HEK293T (cell line): ENCODE measurements around the gene NT5M.

Experiments
- CTCF ChIA-PET: fragments of 350-600 bp; formaldehyde crosslinking; extraction: SDS; loops from one replicate; lab custom pipeline; 2021; ENCODE audit warnings: antibody characterized with exemption, inconsistent platforms; lab: Yijun Ruan, JAX
- POLR2A ChIA-PET: fragments of 350-600 bp; formaldehyde crosslinking; extraction: SDS; loops from one replicate; lab custom pipeline; 2020; ENCODE audit warnings: antibody characterized with exemption, inconsistent platforms; lab: Yijun Ruan, JAX
- DNase-seq: peaks from one replicate; pipeline ENCODE4 v3.0.0; 2012; ENCODE audit warnings: mixed read lengths; ENCODE audit errors: extremely low spot score
- ARNT ChIP-seq: fragments of 450-650 bp; IDR thresholded peaks from 2 replicates; pipeline ENCODE4 v1.6.1; 2017; ENCODE audit warnings: mild to moderate bottlenecking
- BHLHE40 ChIP-seq: fragments of 450-650 bp; IDR thresholded peaks from 2 replicates; pipeline ENCODE4 v1.6.1; 2016; ENCODE audit warnings: mild to moderate bottlenecking, moderate library complexity, borderline replicate concordance
- CTBP1 ChIP-seq: fragments of 450-650 bp; IDR thresholded peaks from 2 replicates; pipeline ENCODE4 v1.6.1; 2016; ENCODE audit warnings: borderline replicate concordance
- ELF4 ChIP-seq: fragments of 450-650 bp; IDR thresholded peaks from 2 replicates; pipeline ENCODE4 v1.6.1; 2017; ENCODE audit warnings: antibody characterized with exemption
- FOXA1 ChIP-seq: fragments of 450-650 bp; IDR thresholded peaks from 2 replicates; pipeline ENCODE4 v1.6.1; 2016; ENCODE audit warnings: mild to moderate bottlenecking
- FOXK2 ChIP-seq: fragments of 450-650 bp; IDR thresholded peaks from 2 replicates; pipeline ENCODE4 v1.6.1; 2016; ENCODE audit warnings: mild to moderate bottlenecking
- FOXM1 ChIP-seq: fragments of 450-650 bp; IDR thresholded peaks from 2 replicates; pipeline ENCODE4 v1.6.1; 2017; ENCODE audit warnings: mild to moderate bottlenecking, borderline replicate concordance
- HDGF ChIP-seq: fragments of 450-650 bp; IDR thresholded peaks from 2 replicates; pipeline ENCODE4 v1.6.1; 2017; ENCODE audit warnings: antibody characterized with exemption, borderline replicate concordance
- L3MBTL2 ChIP-seq: fragments of 450-650 bp; conservative IDR thresholded peaks from 2 replicates; pipeline ENCODE4 v1.6.1; 2016; ENCODE audit warnings: mild to moderate bottlenecking
- LEF1 ChIP-seq: fragments of 450-650 bp; IDR thresholded peaks from 2 replicates; pipeline ENCODE4 v1.6.1; 2017; ENCODE audit warnings: mild to moderate bottlenecking, borderline replicate concordance
- NFRKB ChIP-seq: fragments of 450-650 bp; IDR thresholded peaks from 2 replicates; pipeline ENCODE4 v1.6.1; 2016; ENCODE audit warnings: mild to moderate bottlenecking, moderate library complexity
- SP1 ChIP-seq: fragments of 450-650 bp; IDR thresholded peaks from 2 replicates; pipeline ENCODE4 v1.6.1; 2017
- SUZ12 ChIP-seq: fragments of 450-650 bp; IDR thresholded peaks from 2 replicates; pipeline ENCODE4 v1.6.1; 2016; ENCODE audit warnings: mild to moderate bottlenecking
- TARDBP ChIP-seq: fragments of 450-650 bp; IDR thresholded peaks from 2 replicates; pipeline ENCODE4 v1.6.1; 2016
- ZNF384 ChIP-seq: fragments of 450-650 bp; IDR thresholded peaks from 2 replicates; pipeline ENCODE4 v1.6.1; 2016
- TF ChIP-seq, protein P1 (sequence below): fragments of 450-650 bp; IDR thresholded peaks from 2 replicates; pipeline ENCODE4 v1.6.1; 2016

NT5M gene

DNA sequence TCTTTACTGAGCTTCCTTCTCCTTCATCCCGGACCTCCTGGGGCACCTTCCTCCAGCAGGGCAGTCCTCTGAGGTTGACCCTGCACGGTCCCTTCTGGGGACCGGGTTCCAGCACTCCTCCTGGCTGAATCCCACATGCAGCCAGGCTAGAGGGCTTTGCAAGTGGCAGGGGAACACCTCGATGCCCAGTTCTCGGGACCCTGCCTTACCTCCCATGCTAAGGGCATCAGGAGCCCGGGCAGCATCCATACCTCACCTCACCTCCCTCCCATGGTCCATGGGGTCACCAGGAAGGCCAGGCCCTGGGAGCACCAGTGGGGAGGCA, 81.1 kb downstream of the NT5M start:
- DNase-seq, result no peak
- TF ChIP-seq ARNT (no peak), SP1 (no peak), ZNF384 (no peak), LEF1 (no peak), FOXA1 (no peak)
- ChIA-PET POLR2A (no interaction called here), CTCF (no interaction called here)

DNA sequence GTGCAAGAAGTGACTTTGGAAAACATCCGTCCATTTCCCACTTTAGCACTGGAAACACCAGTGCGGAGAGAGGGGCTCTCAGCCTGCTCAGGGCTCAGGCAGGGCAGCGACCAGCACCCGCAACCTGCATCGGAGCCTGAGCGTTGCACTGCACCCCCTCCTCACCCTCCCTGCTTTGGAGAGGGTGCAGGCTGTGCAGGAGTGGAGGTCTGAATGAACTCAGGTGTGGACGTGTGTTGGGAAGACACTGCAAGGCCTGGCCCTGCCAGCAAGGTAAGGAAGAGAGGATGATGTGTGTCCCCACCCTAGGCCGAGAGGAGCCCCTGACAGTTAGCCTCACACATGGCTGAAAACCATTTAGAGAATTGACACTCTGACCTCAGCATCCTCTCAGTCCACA, 81.8 kb downstream of the NT5M start:
- ChIA-PET POLR2A (no interaction called here), CTCF (no interaction called here)
- no peak for DNase-seq
- TF ChIP-seq HDGF, result no peak

DNA sequence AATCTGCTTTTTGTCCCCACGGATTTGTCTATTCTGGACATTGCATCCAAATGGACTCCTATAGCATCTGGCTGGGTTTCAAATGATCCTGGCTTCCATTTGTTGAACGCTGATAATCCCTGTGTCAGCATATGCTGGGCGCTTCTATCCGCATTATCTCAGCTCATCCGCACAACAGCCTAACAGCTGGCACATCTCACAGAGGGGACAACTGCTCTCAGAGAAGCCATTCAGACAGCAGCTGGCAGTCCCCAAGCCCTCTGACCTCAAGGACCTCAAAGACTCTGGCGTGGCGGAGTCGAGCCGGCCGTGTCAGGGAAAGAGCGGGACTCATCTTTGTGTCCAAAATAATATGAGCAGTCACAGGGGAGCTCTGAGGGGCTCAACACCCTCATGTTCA, 82.3 kb downstream of the NT5M start:
- CTCF ChIA-PET, result no interaction called here
- DNase-seq, result no peak
- TF ChIP-seq NFRKB (no peak), BHLHE40 (no peak), L3MBTL2 (no peak), TARDBP (no peak), ELF4 (no peak), SP1 (no peak), FOXM1 (no peak), ARNT (no peak), LEF1 (no peak), ZNF384 (no peak), CTBP1 (no peak), FOXA1 (no peak), SUZ12 (no peak), FOXK2 (no peak)
- TF ChIP-seq, protein P1, sequence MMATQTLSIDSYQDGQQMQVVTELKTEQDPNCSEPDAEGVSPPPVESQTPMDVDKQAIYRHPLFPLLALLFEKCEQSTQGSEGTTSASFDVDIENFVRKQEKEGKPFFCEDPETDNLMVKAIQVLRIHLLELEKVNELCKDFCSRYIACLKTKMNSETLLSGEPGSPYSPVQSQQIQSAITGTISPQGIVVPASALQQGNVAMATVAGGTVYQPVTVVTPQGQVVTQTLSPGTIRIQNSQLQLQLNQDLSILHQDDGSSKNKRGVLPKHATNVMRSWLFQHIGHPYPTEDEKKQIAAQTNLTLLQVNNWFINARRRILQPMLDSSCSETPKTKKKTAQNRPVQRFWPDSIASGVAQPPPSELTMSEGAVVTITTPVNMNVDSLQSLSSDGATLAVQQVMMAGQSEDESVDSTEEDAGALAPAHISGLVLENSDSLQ, result no peak
- POLR2A ChIA-PET, result no interaction called here

DNA sequence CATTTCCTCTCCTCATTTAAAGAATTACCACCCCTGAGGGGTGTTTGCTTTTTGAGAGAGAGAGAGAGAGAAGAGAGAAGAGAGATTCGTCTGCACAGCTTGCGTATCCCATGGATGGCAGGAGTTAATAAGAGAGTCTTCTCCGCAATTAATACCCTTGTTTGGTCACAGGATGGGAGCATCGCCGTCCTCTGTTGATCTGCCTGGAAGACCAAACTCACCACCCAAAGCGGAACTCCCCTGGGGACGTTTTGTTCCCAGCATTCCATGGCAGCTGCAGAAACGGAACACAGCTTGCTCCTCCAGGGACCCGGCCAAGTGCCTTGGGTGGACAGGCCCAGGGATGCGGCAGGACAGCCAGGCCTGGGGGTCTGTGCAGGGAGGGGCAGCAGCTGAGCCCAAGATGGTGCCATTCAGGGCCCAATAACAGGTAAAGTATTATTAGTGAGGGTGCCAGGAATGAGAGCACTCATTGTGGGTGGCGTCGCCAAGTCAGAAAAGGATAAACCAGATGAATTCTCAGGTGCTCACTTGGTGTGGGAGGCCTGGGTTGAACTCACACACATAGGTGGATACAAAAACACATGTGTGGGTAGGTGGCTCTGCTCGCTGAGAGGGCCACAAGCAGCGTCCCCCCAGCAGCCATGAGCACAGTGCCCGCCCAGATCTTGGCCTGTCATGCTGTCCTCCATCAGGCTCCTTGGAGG, 83.1 kb downstream of the NT5M start:
- CTCF ChIA-PET, result no interaction called here
- POLR2A ChIA-PET, result no interaction called here

DNA sequence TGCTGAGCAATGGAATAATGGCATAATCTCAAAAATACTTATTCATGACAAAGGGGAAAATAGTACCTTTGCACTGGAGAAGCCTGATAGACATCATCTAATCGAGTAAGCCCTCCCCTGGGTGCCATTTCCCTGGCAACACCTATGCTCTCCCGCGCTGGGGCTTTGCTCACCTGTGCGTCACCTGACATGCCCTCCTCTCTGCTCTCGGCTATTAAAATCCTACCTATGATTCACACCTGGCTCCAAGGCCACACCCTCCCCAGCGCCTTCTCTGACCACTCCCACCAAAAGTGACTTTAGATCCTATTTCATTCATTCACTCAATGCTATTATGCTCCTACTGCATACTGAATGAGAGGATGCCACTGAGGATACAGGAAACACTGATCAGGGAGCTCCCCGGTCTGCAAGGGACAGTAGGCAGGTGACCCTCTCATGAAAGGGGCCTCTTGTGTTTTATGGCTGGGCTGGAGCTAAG, 83.9 kb downstream of the NT5M start:
- DNase-seq, result no peak
- CTCF ChIA-PET, result interaction anchor here (1.1 kb wide), 1 partner anchor 13 kb away, joined by 3 read pairs; no protein-coding TSS in a partner anchor
- TF ChIP-seq HDGF (no peak), ZNF384 (no peak), FOXA1 (no peak), BHLHE40 (no peak), ELF4 (no peak), SUZ12 (no peak), FOXK2 (no peak), TARDBP (no peak)
- POLR2A ChIA-PET, result no interaction called here

More for the DNA sequence above, 83.1 kb downstream of the NT5M start:
- no peak for DNase-seq
- TF ChIP-seq SUZ12, result no peak
- no peak for TF ChIP-seq CTBP1
- TF ChIP-seq, protein P1, result no peak

DNA sequence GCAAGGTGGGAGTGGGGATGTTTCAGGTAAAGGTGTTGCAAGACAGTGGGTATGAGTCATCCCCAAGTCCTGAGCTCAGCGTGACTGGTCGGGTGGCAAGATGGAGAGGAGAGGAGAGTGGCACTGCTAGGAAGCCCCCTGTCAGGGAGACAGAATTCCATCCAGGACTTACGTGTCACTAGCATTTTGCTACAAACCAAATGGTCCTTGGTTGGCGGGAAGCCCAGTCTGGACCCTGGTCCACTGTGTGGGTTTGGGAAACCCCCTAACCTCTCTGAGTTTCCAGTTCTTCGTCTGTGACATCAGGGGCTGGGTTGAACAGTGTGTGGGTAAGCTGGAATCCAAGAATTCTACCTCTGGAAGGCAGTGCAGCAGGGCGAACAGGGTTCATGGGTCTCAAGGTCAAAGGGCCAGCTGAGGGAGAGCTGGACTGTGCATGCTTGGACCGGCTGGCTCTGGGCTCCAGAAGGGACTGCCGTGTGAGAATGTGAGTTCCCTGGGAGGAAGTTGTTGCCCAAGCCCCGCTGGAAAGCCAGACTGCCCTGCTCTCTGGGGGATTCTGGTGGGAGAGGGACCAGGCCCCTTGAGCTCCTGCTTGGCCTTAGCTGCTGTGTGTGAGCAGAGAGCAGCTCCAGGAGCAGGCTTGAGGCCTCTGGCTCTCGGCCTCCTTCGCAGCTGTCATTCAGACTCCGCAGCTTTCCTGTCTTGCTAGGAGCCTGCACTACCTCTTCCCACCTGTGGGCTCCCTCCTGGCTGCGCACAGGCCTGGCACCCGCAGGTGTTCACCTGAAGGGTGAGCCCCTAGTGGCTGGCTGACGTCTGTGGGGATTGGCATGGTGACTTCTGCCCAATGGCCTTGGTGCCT, 84.6 kb downstream of the NT5M start:
- ChIA-PET POLR2A (no interaction called here), CTCF (interaction anchor here (1.1 kb wide), 1 partner anchor 13 kb away, joined by 3 read pairs; no protein-coding TSS in a partner anchor)
- DNase-seq, result peak; percentile 54
- no peak for TF ChIP-seq NFRKB
- TF ChIP-seq, protein P1, result peak; percentile 50

DNA sequence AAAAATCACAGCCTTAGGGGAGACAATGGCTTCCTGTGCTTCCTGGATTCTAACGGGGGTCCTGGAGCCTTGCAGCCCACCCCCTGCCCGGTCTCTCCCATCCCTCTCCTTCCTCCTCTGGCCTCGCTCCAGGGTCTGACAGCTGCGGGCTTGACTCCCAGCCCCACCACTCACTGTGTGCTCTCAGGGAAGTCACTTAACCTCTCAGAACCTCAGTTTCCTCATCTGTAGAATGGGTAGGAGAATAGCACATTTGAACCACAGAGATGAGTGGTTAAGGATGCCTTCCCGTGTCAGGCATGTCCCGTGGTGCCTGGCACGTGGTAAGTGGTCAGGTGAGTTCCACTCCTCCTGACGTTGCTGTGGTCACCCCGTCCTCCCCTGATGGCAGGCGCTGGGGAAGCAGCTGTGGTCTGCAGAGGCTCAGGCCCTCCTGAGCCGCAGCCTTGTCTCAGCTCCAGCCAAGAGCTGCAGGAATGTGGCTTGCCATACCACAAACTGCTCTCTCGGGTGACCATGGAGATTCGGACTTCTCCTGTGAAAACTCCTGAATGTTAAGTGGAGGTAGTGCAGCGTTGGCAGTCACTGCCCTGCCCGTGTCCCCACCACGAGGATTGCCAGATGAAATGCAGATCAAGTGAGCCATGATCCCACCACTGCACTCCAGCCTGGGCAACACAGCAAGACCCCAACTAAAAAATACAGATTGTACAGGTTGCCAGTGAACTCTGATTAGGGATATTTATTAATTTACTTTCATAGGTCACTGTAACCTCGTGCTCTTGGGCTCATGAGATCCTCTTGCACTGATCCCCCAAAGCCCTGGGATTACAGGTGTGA, 85.7 kb downstream of the NT5M start:
- TF ChIP-seq, protein P1, result no peak
- ChIA-PET CTCF (no interaction called here), POLR2A (no interaction called here)
- DNase-seq, result no peak
